GM12874 (cell line): ENCODE measurements around the gene TRIM72.

Experiments
- TF ChIP-seq, protein P1 (sequence below): IDR thresholded peaks from 2 replicates; pipeline ENCODE4 v1.5.1; 2011; ENCODE audit warnings: low read depth, mild to moderate bottlenecking, control low read depth, low read length, moderate library complexity; ENCODE audit not compliant: insufficient read depth

Gene TRIM72

DNA sequence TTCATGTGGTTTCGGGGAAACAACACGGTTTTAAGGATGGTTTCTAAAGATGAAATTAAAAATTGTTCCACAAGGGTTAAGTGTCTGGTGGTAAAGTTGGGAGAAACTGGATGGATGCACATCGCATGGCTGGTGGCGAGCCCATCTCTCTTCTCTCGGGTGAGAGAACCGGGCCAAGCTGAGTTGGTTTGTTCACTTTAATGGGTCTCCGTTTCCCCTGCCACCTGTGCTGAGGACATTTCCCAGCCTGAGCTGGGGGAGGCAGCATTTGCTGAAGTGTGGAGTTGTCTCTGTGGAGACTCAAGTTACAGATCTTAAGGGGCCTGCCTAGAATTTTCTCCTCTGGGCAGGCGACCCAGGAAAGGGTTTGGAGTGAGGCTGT is 26.1 kb upstream of the TRIM72 start:
- TF ChIP-seq, protein P1, sequence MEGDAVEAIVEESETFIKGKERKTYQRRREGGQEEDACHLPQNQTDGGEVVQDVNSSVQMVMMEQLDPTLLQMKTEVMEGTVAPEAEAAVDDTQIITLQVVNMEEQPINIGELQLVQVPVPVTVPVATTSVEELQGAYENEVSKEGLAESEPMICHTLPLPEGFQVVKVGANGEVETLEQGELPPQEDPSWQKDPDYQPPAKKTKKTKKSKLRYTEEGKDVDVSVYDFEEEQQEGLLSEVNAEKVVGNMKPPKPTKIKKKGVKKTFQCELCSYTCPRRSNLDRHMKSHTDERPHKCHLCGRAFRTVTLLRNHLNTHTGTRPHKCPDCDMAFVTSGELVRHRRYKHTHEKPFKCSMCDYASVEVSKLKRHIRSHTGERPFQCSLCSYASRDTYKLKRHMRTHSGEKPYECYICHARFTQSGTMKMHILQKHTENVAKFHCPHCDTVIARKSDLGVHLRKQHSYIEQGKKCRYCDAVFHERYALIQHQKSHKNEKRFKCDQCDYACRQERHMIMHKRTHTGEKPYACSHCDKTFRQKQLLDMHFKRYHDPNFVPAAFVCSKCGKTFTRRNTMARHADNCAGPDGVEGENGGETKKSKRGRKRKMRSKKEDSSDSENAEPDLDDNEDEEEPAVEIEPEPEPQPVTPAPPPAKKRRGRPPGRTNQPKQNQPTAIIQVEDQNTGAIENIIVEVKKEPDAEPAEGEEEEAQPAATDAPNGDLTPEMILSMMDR = no peak

DNA sequence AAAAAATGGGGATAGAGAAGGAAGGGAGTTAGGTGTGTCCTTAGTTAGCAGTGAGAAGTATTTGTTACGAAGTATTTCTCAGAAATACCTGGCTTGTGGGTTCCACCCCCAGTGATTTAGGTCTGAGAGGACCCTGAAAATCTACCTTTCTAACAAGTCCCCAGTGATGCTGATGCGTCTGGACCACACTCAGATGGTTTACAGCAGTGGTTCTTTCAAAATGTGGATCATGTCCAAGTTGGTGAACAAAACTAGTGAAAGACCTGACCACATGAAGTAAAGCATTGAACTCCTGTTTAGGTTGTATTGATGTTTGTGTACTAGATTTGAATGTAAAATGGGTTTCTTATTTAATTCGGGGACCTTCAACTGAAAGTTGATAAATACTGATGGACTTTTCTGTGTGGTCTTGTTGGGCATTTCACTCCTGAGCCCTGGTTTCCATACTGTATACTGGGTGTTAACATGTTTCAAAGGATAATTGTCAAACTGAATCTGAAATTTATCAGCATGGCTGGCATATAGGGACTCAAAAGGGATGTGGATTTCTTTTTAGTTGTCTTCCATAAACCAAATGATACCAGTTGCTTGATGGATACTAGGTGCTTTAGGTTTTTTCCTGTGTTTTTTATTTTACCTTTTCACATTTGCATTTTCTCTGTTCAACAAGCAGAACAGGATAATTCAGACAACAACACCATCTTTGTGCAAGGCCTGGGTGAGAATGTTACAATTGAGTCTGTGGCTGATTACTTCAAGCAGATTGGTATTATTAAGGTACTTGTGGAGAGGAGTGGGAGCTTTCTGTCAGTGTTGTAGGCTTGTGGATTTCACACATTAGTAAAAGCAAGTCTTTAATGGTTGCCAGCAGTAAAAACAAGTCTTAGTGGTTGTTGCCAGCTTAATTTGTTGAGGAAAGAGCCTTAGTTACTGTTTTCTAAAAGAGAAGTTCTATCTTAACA is 25.2 kb upstream of the TRIM72 start:
- TF ChIP-seq, protein P1 = no peak

DNA sequence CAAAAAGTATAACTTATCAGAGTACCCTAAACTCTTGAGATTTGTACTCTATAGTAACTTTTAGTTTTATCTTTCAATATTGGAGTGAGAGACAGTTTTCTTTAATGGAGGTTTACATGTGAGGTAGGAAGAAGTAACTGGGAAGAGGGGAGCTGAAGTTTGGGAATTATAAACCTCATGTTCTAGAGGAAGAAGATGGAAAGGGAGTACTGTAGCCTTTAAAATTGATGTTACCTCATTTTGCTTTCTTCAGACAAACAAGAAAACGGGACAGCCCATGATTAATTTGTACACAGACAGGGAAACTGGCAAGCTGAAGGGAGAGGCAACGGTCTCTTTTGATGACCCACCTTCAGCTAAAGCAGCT is 24.5 kb upstream of the TRIM72 start:
- TF ChIP-seq, protein P1 = no peak

DNA sequence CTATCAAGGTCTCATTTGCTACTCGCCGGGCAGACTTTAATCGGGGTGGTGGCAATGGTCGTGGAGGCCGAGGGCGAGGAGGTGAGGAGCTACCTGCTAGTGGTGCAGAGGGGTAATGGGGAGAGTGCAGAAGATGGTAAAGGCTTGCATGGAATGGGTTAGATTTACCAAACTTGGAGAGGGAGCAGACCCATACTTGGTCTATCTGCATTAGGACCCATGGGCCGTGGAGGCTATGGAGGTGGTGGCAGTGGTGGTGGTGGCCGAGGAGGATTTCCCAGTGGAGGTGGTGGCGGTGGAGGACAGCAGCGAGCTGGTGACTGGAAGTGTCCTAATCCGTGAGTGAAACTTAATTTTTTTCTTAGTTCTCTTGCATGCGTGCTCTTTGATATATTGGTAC is 23.9 kb upstream of the TRIM72 start:
- TF ChIP-seq, protein P1 = no peak

DNA sequence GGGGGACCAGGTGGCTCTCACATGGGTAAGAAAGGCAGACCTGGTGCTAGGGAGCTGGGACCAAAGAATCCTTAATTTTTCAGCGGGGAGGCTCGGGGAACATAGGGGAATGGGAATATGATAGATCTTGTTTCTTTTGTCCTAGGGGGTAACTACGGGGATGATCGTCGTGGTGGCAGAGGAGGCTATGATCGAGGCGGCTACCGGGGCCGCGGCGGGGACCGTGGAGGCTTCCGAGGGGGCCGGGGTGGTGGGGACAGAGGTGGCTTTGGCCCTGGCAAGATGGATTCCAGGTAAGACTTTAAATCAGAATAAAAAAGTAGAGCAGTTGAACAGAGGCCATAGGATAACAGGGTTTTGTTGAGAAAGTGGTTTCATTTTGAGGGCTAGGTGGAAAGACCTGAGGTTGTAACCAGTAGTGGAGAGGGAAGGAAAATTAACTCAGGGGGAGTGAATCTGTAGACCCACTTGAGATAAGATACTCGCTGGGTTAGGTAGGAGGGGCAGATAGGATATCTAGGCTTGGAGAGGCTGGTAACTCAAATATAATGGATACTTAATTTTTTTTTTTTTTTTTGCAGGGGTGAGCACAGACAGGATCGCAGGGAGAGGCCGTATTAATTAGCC is 23.0 kb upstream of the TRIM72 start:
- TF ChIP-seq, protein P1 = no peak

DNA sequence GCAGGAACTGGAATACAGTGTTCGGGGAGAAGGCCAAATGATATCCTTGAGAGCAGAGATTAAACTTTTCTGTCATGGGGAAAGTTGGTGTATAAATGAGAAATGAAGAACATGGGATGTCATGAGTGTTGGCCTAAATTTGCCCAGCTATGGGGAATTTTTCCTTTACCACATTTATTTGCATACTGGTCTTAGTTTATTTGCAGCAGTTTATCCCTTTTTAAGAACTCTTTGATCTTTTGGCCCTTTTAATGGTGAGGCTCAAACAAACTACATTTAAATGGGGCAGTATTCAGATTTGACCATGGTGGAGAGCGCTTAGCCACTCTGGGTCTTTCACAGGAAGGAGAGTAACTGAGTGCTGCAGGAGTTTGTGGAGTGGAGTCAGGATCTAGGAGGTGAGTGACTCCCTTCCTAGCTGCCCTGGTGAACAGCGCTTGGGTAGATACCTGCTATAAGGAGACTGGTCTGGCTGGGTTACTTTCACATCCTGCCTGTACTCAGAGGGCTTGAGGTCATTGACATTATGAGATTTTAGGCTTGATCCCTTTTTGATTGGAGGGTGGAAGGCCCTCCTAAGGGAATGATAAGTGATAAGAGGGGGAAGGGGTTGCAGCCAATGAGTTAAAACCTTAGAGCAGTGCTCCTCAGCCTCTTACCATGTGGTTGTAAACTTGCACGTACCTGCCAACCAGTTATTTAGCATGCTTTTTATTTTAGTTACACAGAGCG is 22.1 kb upstream of the TRIM72 start:
- TF ChIP-seq, protein P1 = no peak

DNA sequence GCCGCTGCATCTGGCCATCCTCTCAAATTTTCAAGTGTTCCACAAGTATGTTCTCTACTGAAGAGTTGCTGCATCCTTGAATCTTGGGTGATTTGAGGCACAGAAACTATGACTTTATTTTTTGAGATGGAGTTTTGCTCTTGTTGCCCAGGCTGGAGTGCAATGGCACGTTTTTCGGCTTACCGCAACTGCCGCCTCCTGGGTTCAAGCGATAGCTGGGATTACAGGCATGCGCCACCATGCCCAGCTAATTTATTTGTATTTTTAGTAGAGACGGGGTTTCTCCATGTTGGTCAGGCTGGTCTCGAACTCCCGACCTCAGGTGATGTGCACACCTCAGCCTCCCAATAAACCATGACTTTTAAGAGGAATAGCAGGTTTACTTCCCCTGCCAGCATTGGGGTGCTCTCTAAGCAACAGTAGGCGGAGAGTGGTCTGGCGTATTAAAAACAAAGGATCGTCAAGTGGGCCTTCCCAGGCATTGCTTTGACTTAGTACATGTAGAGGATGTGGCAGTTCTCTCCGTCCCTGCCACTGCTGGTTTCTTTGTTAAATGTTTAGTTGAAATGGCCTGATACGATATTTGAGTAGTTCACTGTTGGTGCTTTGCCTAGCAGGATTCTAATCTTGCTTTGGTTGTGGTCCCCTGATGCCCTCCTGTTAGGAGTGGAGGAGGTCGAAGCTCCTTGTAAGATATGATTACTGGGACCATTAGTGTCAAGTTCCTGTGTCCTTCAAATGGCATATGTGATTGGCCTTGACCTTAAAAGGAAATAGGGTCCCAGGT is 20.9 kb upstream of the TRIM72 start:
- TF ChIP-seq, protein P1 = no peak
